Esophagus muscularis mucosa (tissue), 4 donors: ENCODE data around the gene KCTD14. TPM values are rescaled to one million over a fixed set of nuclear protein-coding genes. Genes with fewer than 3 reads are reported as not detected.

Source experiments
- DNase-seq: peaks from one replicate; pipeline ENCODE4 v3.0.0-alpha.2; 2017; ENCODE audit errors: extremely low spot score
- H3K27ac ChIP-seq, 4 donors: fragments of 200-600 bp; sonication (generic); replicated peaks in 1 of 4; 1 replicate in 3 of 4; 2 replicates in 1 of 4; pipeline ENCODE4 v1.5.1; 2016 to 2019; ENCODE audit warnings: mild to moderate bottlenecking in 1 of 4
- H3K27me3 ChIP-seq, 4 donors: fragments of 200-600 bp; sonication (generic); one replicate each; pipeline versions ENCODE4 v1.5.1 to v1.6.0; 2016 to 2019
- H3K36me3 ChIP-seq, 4 donors: fragments of 200-600 bp; sonication (generic); one replicate each; pipeline ENCODE4 v1.5.1; 2016 to 2019
- H3K4me1 ChIP-seq, 4 donors: fragments of 200-600 bp; sonication (generic); one replicate each; pipeline ENCODE4 v1.5.1; 2016 to 2019
- H3K4me3 ChIP-seq, 4 donors: fragments of 200-600 bp; sonication (generic); 1 replicate in 2 of 4; 2 replicates in 2 of 4; pipeline ENCODE4 v1.5.1; 2016 to 2019; ENCODE audit warnings: mild to moderate bottlenecking in 4 of 4, moderate library complexity in 1 of 4
- H3K9me3 ChIP-seq, 4 donors: fragments of 200-600 bp; sonication (generic); 1 replicate in 3 of 4; 2 replicates in 1 of 4; pipeline ENCODE4 v1.5.1; 2016 to 2019
- EP300 ChIP-seq: sonication (generic); formaldehyde crosslinking; IDR thresholded peaks from one replicate; pipeline ENCODE4 v1.6.1; 2017; ENCODE audit warnings: antibody characterized with exemption
- POLR2A ChIP-seq: fragments of 450-650 bp; IDR thresholded peaks from one replicate; pipeline ENCODE4 v1.6.1; 2017; ENCODE audit warnings: antibody characterized with exemption, moderate library complexity, mild to moderate bottlenecking, low read depth
- POLR2AphosphoS5 ChIP-seq, 2 donors: sonication (generic); formaldehyde crosslinking; IDR thresholded peaks; one replicate each; pipeline ENCODE4 v1.6.1; 2017; ENCODE audit warnings: antibody characterized with exemption in 2 of 2
- WGBS: methylation state at CpG from one replicate; pipeline ENCODE4 v1.1.5; 2018; 5-methylcytosine and 5-hydroxymethylcytosine counted together
- intact Hi-C: fragments of 100-400 bp; cut with DNase I; formaldehyde crosslinking; loops from one replicate; pipeline ENCODE4 v1.15.1; 2023
- total RNA-seq, 4 donors: library from RNA; depleted of rRNA; stranded (reverse); fragments of >200 nt; gene quantifications; one replicate each; pipeline versions ENCODE4 v1.1.0 to v1.2.1, GENCODE V29; 2016
- TF ChIP-seq, protein P1 (sequence below), 3 experiments: fragments of 200-600 bp in 2 of 3; fragments of 450-650 bp in 1 of 3; sonication (generic) in 2 of 3; IDR thresholded peaks; one replicate each; pipeline ENCODE4 v1.5.1; 2017 to 2019; ENCODE audit warnings: antibody characterized with exemption in 3 of 3, mild to moderate bottlenecking in 2 of 3, moderate library complexity in 1 of 3

KCTD14 gene
- total RNA-seq, 4 donors from 2014 or later = 0.83 to 2.6 (median 1.3) TPM

DNA sequence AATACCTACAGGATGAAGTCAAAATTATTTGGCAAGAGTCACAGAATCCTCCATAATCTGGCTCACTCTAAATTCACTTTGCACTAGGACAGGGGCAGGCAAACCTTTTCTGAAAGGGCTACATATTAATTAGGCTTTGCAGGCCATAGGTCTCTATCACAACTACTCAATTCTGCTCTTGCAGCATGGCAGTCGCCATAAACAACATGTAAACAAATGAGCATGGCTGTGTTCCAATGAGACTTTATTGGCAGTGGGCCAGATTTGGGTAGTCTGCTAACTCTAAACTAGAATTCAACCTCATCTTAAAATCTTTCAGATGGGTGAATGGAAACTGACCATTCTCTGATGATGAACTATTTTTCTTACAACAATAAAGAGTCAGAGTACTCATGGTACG, 46.4 kb upstream of the KCTD14 start:
- Histone ChIP-seq H3K9me3 (no peaks in the 10 kb centered on the region), H3K27ac (no peak overlapping the region), H3K27me3 (no peaks in the 10 kb centered on the region), H3K4me1 (peaks cover 0 to 17% (median 7%) of the 10 kb centered on the region in 4 donors), H3K4me3 (no peak overlapping the region), H3K36me3 (peaks cover 5 to 54% (median 41%) of the 10 kb centered on the region in 4 donors)
- intact Hi-C loops = no loop called here
- WGBS = 60% methylated on average over 2 of the region's 2 CpGs
- TF ChIP-seq POLR2A = no peak
- TF ChIP-seq, protein P1, sequence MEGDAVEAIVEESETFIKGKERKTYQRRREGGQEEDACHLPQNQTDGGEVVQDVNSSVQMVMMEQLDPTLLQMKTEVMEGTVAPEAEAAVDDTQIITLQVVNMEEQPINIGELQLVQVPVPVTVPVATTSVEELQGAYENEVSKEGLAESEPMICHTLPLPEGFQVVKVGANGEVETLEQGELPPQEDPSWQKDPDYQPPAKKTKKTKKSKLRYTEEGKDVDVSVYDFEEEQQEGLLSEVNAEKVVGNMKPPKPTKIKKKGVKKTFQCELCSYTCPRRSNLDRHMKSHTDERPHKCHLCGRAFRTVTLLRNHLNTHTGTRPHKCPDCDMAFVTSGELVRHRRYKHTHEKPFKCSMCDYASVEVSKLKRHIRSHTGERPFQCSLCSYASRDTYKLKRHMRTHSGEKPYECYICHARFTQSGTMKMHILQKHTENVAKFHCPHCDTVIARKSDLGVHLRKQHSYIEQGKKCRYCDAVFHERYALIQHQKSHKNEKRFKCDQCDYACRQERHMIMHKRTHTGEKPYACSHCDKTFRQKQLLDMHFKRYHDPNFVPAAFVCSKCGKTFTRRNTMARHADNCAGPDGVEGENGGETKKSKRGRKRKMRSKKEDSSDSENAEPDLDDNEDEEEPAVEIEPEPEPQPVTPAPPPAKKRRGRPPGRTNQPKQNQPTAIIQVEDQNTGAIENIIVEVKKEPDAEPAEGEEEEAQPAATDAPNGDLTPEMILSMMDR (IDR thresholded peaks at IDR 0.05) = no peak
- no peak for TF ChIP-seq POLR2AphosphoS5 (IDR thresholded peaks at IDR 0.05)
- DNase-seq = no peak

DNA sequence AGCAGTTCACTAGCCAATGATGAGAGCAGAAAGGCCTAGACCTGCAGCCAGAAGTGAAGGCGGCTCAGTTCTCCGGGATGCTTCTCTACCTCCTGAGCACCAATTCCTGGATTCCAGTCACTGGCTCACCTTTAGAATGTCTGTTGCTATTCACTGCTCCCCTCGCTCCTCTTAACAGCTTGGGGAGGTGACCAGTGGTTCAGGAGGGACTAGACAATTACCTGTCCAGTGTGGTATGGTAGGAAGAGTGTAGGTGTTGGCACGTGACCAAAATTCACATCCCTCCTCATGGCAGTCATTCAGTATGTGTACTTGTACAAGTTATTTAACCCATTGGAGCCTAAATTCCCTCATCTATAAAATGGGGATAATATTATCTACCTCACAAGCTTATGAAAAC, 44.6 kb upstream of the KCTD14 start:
- WGBS = 97% methylated on average over 4 of the region's 4 CpGs
- H3K27ac ChIP-seq = no peak overlapping the region
- H3K4me1 ChIP-seq = peaks cover 0 to 11% (median 7%) of the 10 kb centered on the region in 4 donors
- intact Hi-C loops = no loop called here
- H3K36me3 ChIP-seq = peaks cover 5 to 53% (median 41%) of the 10 kb centered on the region in 4 donors
- H3K27me3 ChIP-seq = no peaks in the 10 kb centered on the region
- no peaks in the 10 kb centered on the region for H3K9me3 ChIP-seq
- TF ChIP-seq POLR2AphosphoS5 (IDR thresholded peaks at IDR 0.05) (no peak), POLR2A (no peak), EP300 (no peak)
- TF ChIP-seq, protein P1 (IDR thresholded peaks at IDR 0.05) = no peak
- DNase-seq = no peak
- H3K4me3 ChIP-seq = no peak overlapping the region

DNA sequence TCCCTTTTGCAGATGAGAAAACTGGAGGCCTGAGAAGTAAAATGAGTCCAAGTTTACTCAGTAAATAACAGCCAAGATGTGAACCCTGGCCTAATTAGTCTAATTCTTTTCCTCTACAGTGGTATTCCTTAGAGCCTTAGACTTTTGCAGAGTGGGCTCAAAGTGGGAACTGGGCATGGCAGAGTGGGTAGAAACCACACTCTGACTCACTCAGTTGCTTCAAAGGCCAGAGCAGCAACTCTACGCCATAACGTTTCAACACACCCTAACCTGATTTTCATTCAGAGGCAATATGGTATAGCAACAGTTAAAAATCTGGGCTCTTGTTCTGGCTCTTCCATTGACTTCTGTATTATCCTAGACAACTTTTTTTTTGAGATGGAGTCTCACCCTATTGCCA, 43.4 kb upstream of the KCTD14 start:
- TF ChIP-seq EP300 (no peak), POLR2AphosphoS5 (IDR thresholded peaks at IDR 0.05) (no peak), POLR2A (no peak)
- TF ChIP-seq, protein P1 (IDR thresholded peaks at IDR 0.05) = no peak
- no peak overlapping the region for H3K27ac ChIP-seq
- H3K4me1 ChIP-seq = peaks cover 0 to 14% (median 7%) of the 10 kb centered on the region in 4 donors
- H3K4me3 ChIP-seq = no peak overlapping the region
- no peaks in the 10 kb centered on the region for H3K9me3 ChIP-seq
- no peaks in the 10 kb centered on the region for H3K27me3 ChIP-seq
- H3K36me3 ChIP-seq = peaks cover 5 to 41% (median 30%) of the 10 kb centered on the region in 4 donors
- 74% methylated on average over 2 of the region's 2 CpGs for WGBS
- intact Hi-C loops = no loop called here
- DNase-seq = no peak

DNA sequence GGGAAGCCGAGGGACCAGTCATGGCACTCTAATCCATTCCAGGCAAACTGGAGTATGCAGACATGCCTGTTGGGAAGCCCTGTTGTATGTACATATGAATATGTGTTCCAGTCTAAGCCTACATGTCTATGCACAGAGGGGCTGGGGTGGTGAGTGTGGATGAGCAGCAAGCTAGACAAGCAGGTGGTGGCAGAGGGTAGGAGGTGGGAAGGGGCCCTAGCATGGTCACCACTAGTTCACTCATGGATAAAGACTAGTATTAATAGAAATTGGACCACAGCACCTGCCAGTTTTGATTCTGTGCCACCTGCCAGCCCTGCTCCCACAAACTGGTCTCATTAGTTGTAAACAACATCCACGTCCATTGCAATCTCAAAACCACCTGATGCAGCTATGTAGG, 42.1 kb upstream of the KCTD14 start:
- TF ChIP-seq POLR2AphosphoS5 (IDR thresholded peaks at IDR 0.05) = no peak
- TF ChIP-seq POLR2A = no peak
- TF ChIP-seq EP300 = no peak
- TF ChIP-seq, protein P1 (IDR thresholded peaks at IDR 0.05) = no peak
- H3K4me3 ChIP-seq = no peak overlapping the region
- intact Hi-C loops = no loop called here
- no peak for DNase-seq
- no peak overlapping the region for H3K27ac ChIP-seq
- H3K4me1 ChIP-seq = peaks cover 8 to 18% (median 11%) of the 10 kb centered on the region in 4 donors
- no peaks in the 10 kb centered on the region for H3K27me3 ChIP-seq
- H3K9me3 ChIP-seq = no peaks in the 10 kb centered on the region
- peaks cover 0 to 28% (median 19%) of the 10 kb centered on the region in 4 donors for H3K36me3 ChIP-seq
- WGBS = 90% methylated on average over 2 of the region's 2 CpGs
